ENCODE data around the gene ZNF414. TPM values are rescaled to one million over a fixed set of nuclear protein-coding genes. Genes with fewer than 3 reads are reported as not detected.

Gene ZNF414
- total RNA-seq, 6 experiments from 2014 or later, result 9.5 to 17.4 (median 11.9) TPM

- intact Hi-C loops (cut with DNase I), result no loop called here
- no peak for DNase-seq
- WGBS (ENCODE audit: insufficient coverage, low coverage, low lambda C conversion rate, missing lambda C conversion rate), result 91% methylated on average over 4 of the region's 4 CpGs
- no peak for ATAC-seq
- H3K4me3 ChIP-seq, result no peak overlapping the region
- peaks cover 0 to 47% (median 21%) of the 10 kb centered on the region in 4 donors for H3K36me3 ChIP-seq
- peaks cover 0 to 41% (median 15%) of the 10 kb centered on the region in 4 donors for H3K4me1 ChIP-seq
- no peaks in the 10 kb centered on the region for H3K9me3 ChIP-seq
- H3K27ac ChIP-seq, result no peak overlapping the region
- no peaks in the 10 kb centered on the region for H3K27me3 ChIP-seq
- no peak for TF ChIP-seq POLR2A (IDR thresholded peaks at IDR 0.05)
Measured at GRCh38 chr19:8461376-8461775, 52.6 kb downstream of the ZNF414 start.

DNA sequence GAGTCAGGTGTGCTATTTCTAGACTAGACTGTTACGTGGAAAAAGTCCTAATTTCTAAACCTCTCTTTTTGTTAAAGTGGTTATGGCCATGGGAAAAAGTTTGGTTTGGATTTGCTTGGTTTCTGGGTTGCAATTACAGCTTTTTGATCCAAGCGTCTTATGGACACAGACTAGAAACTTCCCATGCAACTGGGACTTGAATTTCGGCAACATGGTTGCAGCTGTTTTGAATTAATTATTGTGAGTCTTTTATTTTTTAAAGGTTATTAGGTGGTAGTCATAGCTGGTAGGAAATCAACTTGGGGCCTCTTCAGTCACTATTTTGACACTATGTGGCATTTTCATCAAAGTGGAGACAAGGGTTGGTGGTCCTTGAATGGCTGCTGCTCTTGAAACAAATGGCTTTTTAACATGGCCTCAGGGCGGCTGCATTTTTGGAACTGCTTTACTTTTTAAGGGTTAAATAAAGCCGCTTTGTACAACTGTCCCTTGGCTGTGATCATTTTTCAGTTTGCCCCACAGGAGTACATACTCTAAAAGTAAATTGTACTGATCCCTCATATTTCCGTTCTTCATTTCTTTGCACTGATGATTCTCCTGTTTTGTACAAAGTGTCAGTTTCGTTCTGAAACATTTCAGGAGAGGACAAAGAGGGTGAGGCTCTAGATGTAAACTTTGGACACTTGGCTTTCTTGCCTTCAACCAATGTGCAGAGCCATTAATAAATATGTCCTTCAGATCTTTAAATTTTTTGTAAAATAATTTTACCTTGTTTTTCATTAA, 53.3 kb downstream of the ZNF414 start:
- no peak for DNase-seq
- intact Hi-C loops (cut with DNase I), result no loop called here
- peaks cover 0 to 41% (median 15%) of the 10 kb centered on the region in 4 donors for H3K4me1 ChIP-seq

More for the DNA sequence above, 53.3 kb downstream of the ZNF414 start:
- ATAC-seq, result no peak
- Histone ChIP-seq H3K27ac (no peak overlapping the region), H3K4me3 (no peak overlapping the region), H3K9me3 (no peaks in the 10 kb centered on the region), H3K36me3 (peaks cover 0 to 47% (median 22%) of the 10 kb centered on the region in 4 donors), H3K27me3 (no peaks in the 10 kb centered on the region)
- WGBS (ENCODE audit: insufficient coverage, low coverage, low lambda C conversion rate, missing lambda C conversion rate), result 72% methylated on average over 7 of the region's 7 CpGs
- TF ChIP-seq POLR2A (IDR thresholded peaks at IDR 0.05), result no peak
- no peak for TF ChIP-seq CTCF (IDR thresholded peaks at IDR 0.05)

Other genes starting within 250 kb of the ZNF414 start
- 10 to 100 TPM in 5 of 6 experiments, 1 to 10 TPM in 1; 8.8 to 43.2 (median 11.5) TPM for gene CD320, start 205.8 kb downstream of the ZNF414 start, total RNA-seq
- 10 to 100 TPM; 20.8 to 60.5 (median 25.9) TPM for gene NDUFA7, start 192.8 kb downstream of the ZNF414 start, total RNA-seq
- gene RPS28, start 192.7 kb downstream of the ZNF414 start, total RNA-seq, result 100 to 1,000 TPM; 147 to 669 (median 564) TPM
- gene KANK3, start 170.9 kb downstream of the ZNF414 start, total RNA-seq, result 1 to 10 TPM; 2.9 to 6.0 (median 4.2) TPM
- gene ANGPTL4, start 150.0 kb downstream of the ZNF414 start, total RNA-seq, result 100 to 1,000 TPM in 3 of 6 experiments, 10 to 100 TPM in 2, 1 to 10 TPM in 1; 2.3 to 204 (median 125) TPM
- gene RAB11B, start 123.8 kb downstream of the ZNF414 start, total RNA-seq, result 10 to 100 TPM; 27.2 to 58.0 (median 54.2) TPM
- 100 to 1,000 TPM in 2 of 6 experiments, 10 to 100 TPM in 4; 22.5 to 146 (median 32.3) TPM for gene MARCHF2, start 100.9 kb downstream of the ZNF414 start, total RNA-seq
- gene HNRNPM, start 69.2 kb downstream of the ZNF414 start, total RNA-seq, result 10 to 100 TPM; 31.8 to 82.5 (median 58.6) TPM
- gene PRAM1, start 11.5 kb downstream of the ZNF414 start, total RNA-seq, result 1 to 10 TPM in 5 of 6 experiments, under 1 TPM in 1; 0.74 to 3.3 (median 1.5) TPM
- gene MYO1F, start 63.3 kb upstream of the ZNF414 start, total RNA-seq, result 10 to 100 TPM in 4 of 6 experiments, 1 to 10 TPM in 2; 7.9 to 21.5 (median 10.2) TPM
- 10 to 100 TPM in 3 of 6 experiments, 1 to 10 TPM in 3; 5.0 to 12.2 (median 9.3) TPM for gene ADAMTS10, start 96.5 kb upstream of the ZNF414 start, total RNA-seq
- not detected for gene NFILZ, start 116.5 kb upstream of the ZNF414 start, total RNA-seq
- gene ACTL9, start 184.6 kb upstream of the ZNF414 start, total RNA-seq, result not detected
- not detected for gene OR2Z1, start 207.5 kb upstream of the ZNF414 start, total RNA-seq